Spinal cord (tissue), 10 donors: ENCODE measurements around the gene NRXN2. TPM values are rescaled to one million over a fixed set of nuclear protein-coding genes. Genes with fewer than 3 reads are reported as not detected.

Experiments
- DNase-seq, 6 donors: peaks; one replicate each; pipeline versions ENCODE4 v3.0.0 to v3.0.0-alpha.2; 2013 to 2015; ENCODE audit warnings: low spot score in 6 of 6, low read depth in 4 of 6
- H3K27ac ChIP-seq: one replicate; pipeline ENCODE4 v1.5.1; 2013; ENCODE audit warnings: low read depth, low read length, control low read depth
- H3K27me3 ChIP-seq: one replicate; pipeline ENCODE4 v1.6.1; 2013; ENCODE audit warnings: low read length; ENCODE audit not compliant: control insufficient read depth, insufficient read depth
- H3K36me3 ChIP-seq: one replicate; pipeline ENCODE4 v1.6.1; 2013; ENCODE audit warnings: low read length; ENCODE audit not compliant: control insufficient read depth, insufficient read depth
- H3K4me1 ChIP-seq: one replicate; pipeline ENCODE4 v1.6.1; 2013; ENCODE audit warnings: low read length; ENCODE audit not compliant: control insufficient read depth, insufficient read depth
- H3K4me3 ChIP-seq: one replicate; pipeline ENCODE4 v1.5.1; 2013; ENCODE audit warnings: low read depth, low read length, control low read depth
- H3K9me3 ChIP-seq: one replicate; pipeline ENCODE4 v1.6.1; 2013; ENCODE audit warnings: low read length; ENCODE audit not compliant: control insufficient read depth, insufficient read depth
- WGBS: methylation state at CpG from one replicate; pipeline ENCODE4 v1.1.5; 2013; ENCODE audit warnings: missing lambda C conversion rate; ENCODE audit not compliant: insufficient coverage; 5-methylcytosine and 5-hydroxymethylcytosine counted together
- polyA plus RNA-seq, 2 donors: library from polyadenylated mRNA; unstranded; fragments of 120-200 nt; gene quantifications; one replicate each; pipeline ENCODE4 v1.2.1, GENCODE V29; 2013; ENCODE audit not compliant: insufficient read length in 2 of 2
- total RNA-seq, 2 donors: library from RNA; depleted of rRNA in 1 of 2; stranded (reverse); fragments of 120-200 nt in 1 of 2; fragments of >200 nt in 1 of 2; gene quantifications; one replicate each; pipeline versions ENCODE4 v1.2.3 to v1.2.4, GENCODE V29; 2013 to 2014
- donor health status: healthy.

Gene NRXN2
- total and polyA plus RNA-seq, 4 donors = 68.0 to 424 (median 280) TPM

DNA sequence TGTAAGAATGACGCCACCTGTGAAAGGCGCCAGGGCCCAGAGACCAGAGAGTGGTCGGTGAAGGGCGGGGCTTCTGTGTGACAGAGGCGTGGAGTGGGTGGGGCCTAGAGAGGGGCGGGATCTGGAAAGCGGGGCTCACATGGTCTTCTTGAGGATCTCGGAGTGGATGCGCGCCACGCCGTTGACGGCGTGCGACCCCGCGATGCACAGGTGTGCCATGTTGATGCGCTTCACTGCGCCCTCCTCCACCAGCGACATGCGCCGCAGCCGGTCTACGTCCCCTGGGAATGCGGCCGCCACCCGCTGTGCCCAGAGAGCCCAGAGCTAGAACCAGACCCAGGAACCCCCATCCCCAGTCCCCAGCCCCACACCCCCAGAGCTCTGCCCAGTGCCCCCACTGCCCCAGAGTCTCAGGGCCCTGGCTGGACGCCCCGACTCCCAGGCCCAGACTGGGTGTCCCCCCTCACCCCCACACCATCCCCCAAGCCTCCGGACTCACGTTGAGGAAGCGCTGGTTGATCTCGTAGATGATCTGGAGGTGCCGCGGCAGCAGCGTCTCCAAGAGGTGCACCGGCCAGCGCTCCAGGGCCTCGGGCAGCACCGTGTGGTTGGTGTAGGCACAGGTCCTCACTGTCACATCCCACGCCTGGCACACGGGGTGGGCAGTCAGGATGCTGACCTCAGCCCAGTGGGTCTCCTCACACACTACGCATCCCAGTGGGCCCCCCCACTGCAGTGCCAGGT, 30.6 kb upstream of the NRXN2 start:
- Histone ChIP-seq H3K9me3 (no peaks in the 10 kb centered on the region), H3K27me3 (no peaks in the 10 kb centered on the region), H3K27ac (no peak overlapping the region), H3K36me3 (peaks cover 17% of the 10 kb centered on the region), H3K4me1 (peaks cover 2% of the 10 kb centered on the region), H3K4me3 (no peak overlapping the region)
- 96% methylated on average over 35 of the region's 43 CpGs for WGBS
- DNase-seq = no peak

GRCh38 chr11:64753019-64753379, 30.0 kb upstream of the NRXN2 start:
- Histone ChIP-seq H3K4me1 (no peaks in the 10 kb centered on the region), H3K27ac (no peak overlapping the region), H3K36me3 (peaks cover 17% of the 10 kb centered on the region), H3K4me3 (no peak overlapping the region), H3K9me3 (no peaks in the 10 kb centered on the region), H3K27me3 (no peaks in the 10 kb centered on the region)
- no peak for DNase-seq
- WGBS = 81% methylated on average over 7 of the region's 7 CpGs

DNA sequence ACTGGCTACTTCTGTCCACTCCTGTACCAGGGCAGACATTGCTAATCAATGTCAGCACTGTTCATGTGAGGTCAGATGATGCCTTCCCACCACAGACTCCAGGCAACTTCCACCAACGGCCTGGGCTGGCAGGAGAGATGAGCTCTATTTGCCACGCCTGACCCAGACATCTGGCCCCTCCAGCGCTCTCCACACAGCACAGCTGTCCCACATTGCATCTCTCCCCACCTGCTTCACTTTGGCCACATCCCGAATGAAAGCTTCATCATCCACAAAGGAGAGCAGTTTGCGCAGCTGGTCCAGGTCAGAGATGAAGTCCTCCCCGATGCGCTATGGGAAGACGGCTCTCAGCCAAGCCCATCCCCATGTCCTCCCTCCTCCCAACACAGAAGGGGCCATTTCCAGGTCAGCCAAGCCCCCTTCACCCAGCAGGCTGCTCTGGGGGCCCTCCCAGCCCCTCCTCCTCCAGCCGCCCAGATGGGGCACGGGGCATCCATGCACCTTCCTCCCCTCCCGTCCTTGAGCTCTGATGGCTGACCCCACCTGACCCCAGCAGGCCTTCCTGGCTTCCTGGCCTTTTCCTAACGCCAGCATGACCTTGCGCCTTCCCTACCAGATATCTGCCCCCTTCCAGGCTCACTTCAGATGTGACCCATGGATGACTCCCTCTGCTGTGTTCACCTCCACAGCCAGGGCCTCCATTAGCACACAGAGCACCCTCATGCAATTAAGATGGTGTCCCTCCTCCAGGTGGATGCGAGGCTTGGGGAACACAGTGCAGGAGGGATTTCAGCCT, 29.4 kb upstream of the NRXN2 start:
- Histone ChIP-seq H3K27ac (no peak overlapping the region), H3K4me1 (no peaks in the 10 kb centered on the region), H3K27me3 (no peaks in the 10 kb centered on the region), H3K36me3 (peaks cover 17% of the 10 kb centered on the region), H3K4me3 (no peak overlapping the region), H3K9me3 (no peaks in the 10 kb centered on the region)
- WGBS = 58% methylated on average over 14 of the region's 14 CpGs
- DNase-seq = peak in 1 of 6 donors; percentile 31

GRCh38 chr11:64751580-64751979, 28.6 kb upstream of the NRXN2 start:
- Histone ChIP-seq H3K36me3 (peaks cover 17% of the 10 kb centered on the region), H3K27ac (no peak overlapping the region)
- 83% methylated on average over 8 of the region's 9 CpGs for WGBS

GRCh38 chr11:64751136-64751535, 28.1 kb upstream of the NRXN2 start:
- no peak overlapping the region for H3K27ac ChIP-seq

More at GRCh38 chr11:64751580-64751979, 28.6 kb upstream of the NRXN2 start:
- H3K27me3 ChIP-seq = no peaks in the 10 kb centered on the region
- DNase-seq = no peak
- peaks cover 2% of the 10 kb centered on the region for H3K4me1 ChIP-seq
- H3K4me3 ChIP-seq = no peak overlapping the region
- H3K9me3 ChIP-seq = no peaks in the 10 kb centered on the region

DNA sequence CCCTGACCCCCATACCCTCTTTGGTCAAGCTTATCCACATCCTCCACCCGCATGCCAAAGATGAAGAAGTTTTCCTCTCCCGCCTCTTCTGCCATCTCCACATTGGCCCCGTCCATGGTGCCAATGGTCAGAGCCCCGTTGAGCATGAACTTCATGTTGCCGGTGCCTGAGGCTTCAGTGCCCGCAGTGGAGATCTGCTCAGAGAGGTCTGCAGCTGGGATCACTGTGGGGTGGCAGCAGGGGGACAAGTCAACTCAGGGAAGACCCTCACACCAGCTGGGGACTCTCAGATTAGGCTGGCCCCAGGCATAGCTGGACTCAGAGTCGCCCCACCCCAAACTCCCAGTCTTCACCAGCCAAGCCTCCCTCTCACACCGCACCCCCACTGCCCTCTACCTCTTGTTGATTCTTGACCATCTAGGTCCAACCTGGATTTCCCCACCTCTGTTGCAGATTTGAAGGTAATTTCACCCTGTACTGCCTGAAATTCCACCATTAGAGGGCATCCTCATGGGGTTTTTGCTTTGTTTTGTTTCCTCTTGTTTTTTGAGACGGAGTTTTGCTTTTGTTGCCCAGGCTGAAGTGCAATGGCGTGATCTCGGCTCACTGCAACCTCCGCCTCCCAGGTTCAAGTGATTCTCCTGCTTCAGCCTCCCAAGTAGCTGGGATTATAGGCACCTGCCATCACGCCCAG, 27.5 kb upstream of the NRXN2 start:
- no peak for DNase-seq
- WGBS = 96% methylated on average over 8 of the region's 13 CpGs
- H3K27ac ChIP-seq = no peak overlapping the region
- H3K36me3 ChIP-seq = peaks cover 15% of the 10 kb centered on the region
- no peaks in the 10 kb centered on the region for H3K27me3 ChIP-seq
- H3K4me1 ChIP-seq = peaks cover 12% of the 10 kb centered on the region
- H3K9me3 ChIP-seq = no peaks in the 10 kb centered on the region
- H3K4me3 ChIP-seq = no peak overlapping the region

More at GRCh38 chr11:64751136-64751535, 28.1 kb upstream of the NRXN2 start:
- Histone ChIP-seq H3K36me3 (peaks cover 17% of the 10 kb centered on the region), H3K9me3 (no peaks in the 10 kb centered on the region), H3K27me3 (no peaks in the 10 kb centered on the region), H3K4me3 (no peak overlapping the region), H3K4me1 (peaks cover 6% of the 10 kb centered on the region)
- DNase-seq = no peak
- WGBS = 92% methylated on average over 9 of the region's 9 CpGs

DNA sequence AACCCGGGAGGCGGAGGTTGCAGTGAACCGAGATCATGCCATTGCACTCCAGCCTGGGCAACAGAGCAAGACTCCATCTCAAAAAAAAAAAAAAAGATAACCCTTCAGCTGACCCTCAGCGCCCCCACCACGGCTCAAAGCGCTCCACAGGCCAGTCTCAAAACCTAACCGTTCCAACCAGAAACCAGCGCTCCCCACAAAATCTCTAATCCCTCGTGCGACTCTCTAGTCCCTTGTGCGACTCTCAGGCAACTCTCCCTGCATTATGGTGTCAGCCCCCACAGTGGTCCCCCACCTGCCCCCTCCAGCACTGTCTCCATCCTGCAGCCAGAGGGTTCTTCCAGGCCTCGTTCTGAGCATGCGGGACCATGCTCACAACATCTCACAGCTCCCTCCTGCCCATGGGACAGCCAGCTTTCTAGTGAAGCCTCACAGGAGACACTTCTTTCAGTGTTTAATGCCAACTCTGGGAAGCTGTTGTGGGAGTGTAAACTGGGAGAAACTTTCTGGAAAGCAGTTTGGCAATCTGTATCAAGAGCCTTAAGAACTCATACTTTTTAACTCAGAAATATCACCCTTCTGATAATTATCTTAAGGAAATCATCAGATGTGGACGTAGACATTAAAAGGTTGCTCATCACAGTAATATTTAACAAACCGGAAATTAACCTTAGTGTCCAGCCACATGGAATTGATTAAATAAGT, 25.1 kb upstream of the NRXN2 start:
- peaks cover 13% of the 10 kb centered on the region for H3K27me3 ChIP-seq
- no peak overlapping the region for H3K4me3 ChIP-seq
- DNase-seq = no peak
- no peaks in the 10 kb centered on the region for H3K9me3 ChIP-seq
- 92% methylated on average over 11 of the region's 15 CpGs for WGBS
- peaks cover 4% of the 10 kb centered on the region for H3K36me3 ChIP-seq
- peaks cover 31% of the 10 kb centered on the region for H3K4me1 ChIP-seq
- H3K27ac ChIP-seq = no peak overlapping the region

GRCh38 chr11:64746486-64746885, 23.5 kb upstream of the NRXN2 start:
- no peaks in the 10 kb centered on the region for H3K9me3 ChIP-seq
- H3K36me3 ChIP-seq = peaks cover 9% of the 10 kb centered on the region
- peaks cover 47% of the 10 kb centered on the region for H3K4me1 ChIP-seq
- 79% methylated on average over 10 of the region's 10 CpGs for WGBS
- peak overlapping the region; percentile 76 for H3K27ac ChIP-seq
- no peak for DNase-seq
- H3K4me3 ChIP-seq = no peak overlapping the region
- peaks cover 29% of the 10 kb centered on the region for H3K27me3 ChIP-seq
